HCT116 (cell line): ENCODE results near the gene GGPS1.

Experiments
- CTCF ChIP-seq, 3 experiments: fragments of 200-600 bp in 1 of 3; sonication (generic) in 1 of 3; IDR thresholded peaks in 2 of 3; conservative IDR thresholded peaks in 1 of 3; 2 replicates each; pipeline ENCODE4 v1.5.1; 2012 to 2017; ENCODE audit warnings: low read depth in 2 of 3, low read length in 2 of 3, antibody characterized with exemption in 1 of 3, borderline replicate concordance in 1 of 3, control low read depth in 1 of 3, mild to moderate bottlenecking in 1 of 3, mixed read lengths in 1 of 3, mixed run types in 1 of 3, moderate library complexity in 1 of 3; ENCODE audit not compliant: insufficient read depth in 1 of 3
- EZH2 ChIP-seq: fragments of 200-600 bp; sonication (generic); IDR thresholded peaks from 2 replicates; pipeline ENCODE4 v1.6.1; 2017; ENCODE audit warnings: antibody characterized with exemption, mixed run types
- FOSL1 ChIP-seq: IDR thresholded peaks from 2 replicates; pipeline ENCODE4 v1.6.1; 2012; ENCODE audit warnings: low read depth
- POLR2A ChIP-seq: IDR thresholded peaks from 2 replicates; pipeline ENCODE4 v1.7.0; 2011; ENCODE audit warnings: borderline replicate concordance; ENCODE audit not compliant: insufficient read depth, insufficient read length; ENCODE audit errors: extremely low read depth
- POLR2AphosphoS5 ChIP-seq: IDR thresholded peaks from 2 replicates; pipeline ENCODE4 v1.6.1; 2011; ENCODE audit warnings: mild to moderate bottlenecking, low read depth, low read length, moderate library complexity
- RAD21 ChIP-seq: IDR thresholded peaks from 2 replicates; pipeline ENCODE4 v1.6.1; 2012; ENCODE audit warnings: low read depth, mild to moderate bottlenecking
- SP1 ChIP-seq: IDR thresholded peaks from 2 replicates; pipeline ENCODE4 v1.6.1; 2012; ENCODE audit warnings: low read depth
- SRF ChIP-seq: IDR thresholded peaks from 2 replicates; pipeline ENCODE4 v1.6.1; 2012; ENCODE audit warnings: low read depth
- TCF7L2 ChIP-seq: IDR thresholded peaks from 2 replicates; pipeline ENCODE4 v1.7.0; 2011; ENCODE audit warnings: borderline replicate concordance, inconsistent platforms; ENCODE audit not compliant: insufficient read depth, insufficient read length; ENCODE audit errors: extremely low read depth
- ZBTB33 ChIP-seq: IDR thresholded peaks from 2 replicates; pipeline ENCODE4 v1.6.1; 2011; ENCODE audit warnings: mild to moderate bottlenecking, low read length, moderate library complexity; ENCODE audit not compliant: insufficient replicate concordance; ENCODE audit errors: extremely low read depth
- ZNF274 ChIP-seq: fragments of 200-500 bp; sonication (Bioruptor generic); IDR thresholded peaks from 2 replicates; pipeline ENCODE4 v1.6.1; 2014; ENCODE audit warnings: mild to moderate bottlenecking, low read depth, low read length, inconsistent platforms

GRCh38 chr1:235292790-235293189 is 35.6 kb upstream of the GGPS1 start:
- no peak for TF ChIP-seq CTCF (IDR thresholded peaks at IDR 0.05 in 2 of 3, conservative IDR thresholded peaks at IDR 0.05 in 1 of 3; ENCODE audit: borderline replicate concordance in 1 of 3, insufficient read depth in 1 of 3, low read depth in 2 of 3, low read length in 2 of 3)
- no peak for TF ChIP-seq POLR2A
- no peak for TF ChIP-seq EZH2
- no peak for TF ChIP-seq SP1
- no peak for TF ChIP-seq SRF
- TF ChIP-seq ZNF274 = no peak
- TF ChIP-seq ZBTB33 = no peak
- no peak for TF ChIP-seq TCF7L2
- TF ChIP-seq FOSL1 = no peak
- TF ChIP-seq POLR2AphosphoS5 = no peak
- TF ChIP-seq RAD21 = no peak
